ENCODE data around the gene HPCAL1.

Gene HPCAL1

DNA sequence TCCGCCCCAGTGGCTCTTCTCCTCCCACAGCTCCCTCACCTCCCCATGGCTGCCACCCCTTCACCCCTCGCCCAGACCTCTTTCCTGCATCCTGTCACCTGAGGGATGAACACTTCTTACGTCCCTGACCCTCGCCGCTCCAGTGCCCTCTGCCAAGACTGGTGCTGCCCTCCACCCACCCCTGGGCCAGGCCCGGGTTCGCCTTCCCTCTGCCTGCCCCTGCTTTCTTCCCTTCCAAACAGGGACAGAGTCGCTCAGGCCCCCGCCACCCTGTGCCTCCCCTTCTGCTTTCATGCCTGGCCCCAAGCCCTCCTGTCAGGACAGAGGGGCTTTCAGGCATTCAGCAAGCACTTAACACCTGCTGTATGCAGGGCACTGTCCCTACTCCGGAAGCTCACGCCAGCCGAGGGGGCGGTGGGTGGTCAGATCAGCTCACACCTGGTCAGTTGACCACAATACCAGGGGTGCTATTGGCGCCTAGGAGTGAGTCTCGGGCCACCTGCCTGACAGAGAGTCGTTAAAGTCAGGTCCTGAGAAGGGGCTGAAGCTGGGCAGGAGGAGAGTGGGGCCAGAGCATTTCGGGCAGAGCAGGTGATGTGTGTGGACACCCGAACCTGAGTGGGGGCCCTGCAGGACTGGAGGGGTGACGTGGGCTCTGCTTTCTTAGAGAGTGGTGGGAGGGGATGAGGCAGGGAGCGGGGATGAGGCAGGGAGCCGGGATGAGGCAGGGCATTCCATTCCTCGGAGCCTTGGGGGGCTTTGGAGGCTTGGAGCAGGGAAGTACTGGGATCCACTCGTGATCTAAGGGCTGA lies 26.0 kb upstream of the HPCAL1 start:
- Histone ChIP-seq H3K79me2 (ENCODE audit: insufficient read depth, low read length) (no peaks in the 10 kb centered on the region), H3K9me2 (replicated peaks; ENCODE audit: low read depth, low read length) (no peaks in the 10 kb centered on the region), H3K9me3 (ENCODE audit: insufficient read depth, low read depth, low read length) (no peaks in the 10 kb centered on the region), H3K4me3 (ENCODE audit: low read length, poor library complexity, severe bottlenecking) (no peak overlapping the region), H2AFZ (ENCODE audit: low read length) (no peak overlapping the region), H3K4me1 (ENCODE audit: insufficient read depth, low read length, poor library complexity, severe bottlenecking) (peaks cover 9% of the 10 kb centered on the region), H3K4me2 (ENCODE audit: low read depth, low read length, poor library complexity, severe bottlenecking) (no peak overlapping the region), H3K27me3 (ENCODE audit: insufficient read depth, low read length, poor library complexity, severe bottlenecking) (no peaks in the 10 kb centered on the region), H3K9ac (ENCODE audit: low read depth, low read length, poor library complexity, severe bottlenecking) (no peak overlapping the region), H4K20me1 (ENCODE audit: insufficient read depth, low read length, poor library complexity, severe bottlenecking) (no peaks in the 10 kb centered on the region), H3F3A (ENCODE audit: low read depth) (no peaks in the 10 kb centered on the region), H3K36me3 (ENCODE audit: insufficient read depth, low read length) (no peaks in the 10 kb centered on the region)
- no peak for TF ChIP-seq EZH2phosphoT487 (IDR thresholded peaks at IDR 0.05; ENCODE audit: borderline replicate concordance)
- no peak for TF ChIP-seq CTCF (conservative IDR thresholded peaks at IDR 0.05; ENCODE audit: low read length)

- Histone ChIP-seq H3K4me1 (ENCODE audit: insufficient read depth, low read length, poor library complexity, severe bottlenecking) (peaks cover 9% of the 10 kb centered on the region), H3F3A (ENCODE audit: low read depth) (no peaks in the 10 kb centered on the region), H3K4me3 (ENCODE audit: low read length, poor library complexity, severe bottlenecking) (no peak overlapping the region), H3K4me2 (ENCODE audit: low read depth, low read length, poor library complexity, severe bottlenecking) (no peak overlapping the region), H3K79me2 (ENCODE audit: insufficient read depth, low read length) (no peaks in the 10 kb centered on the region), H4K20me1 (ENCODE audit: insufficient read depth, low read length, poor library complexity, severe bottlenecking) (no peaks in the 10 kb centered on the region), H3K36me3 (ENCODE audit: insufficient read depth, low read length) (no peaks in the 10 kb centered on the region), H3K9ac (ENCODE audit: low read depth, low read length, poor library complexity, severe bottlenecking) (no peak overlapping the region), H3K9me2 (replicated peaks; ENCODE audit: low read depth, low read length) (no peaks in the 10 kb centered on the region), H3K27me3 (ENCODE audit: insufficient read depth, low read length, poor library complexity, severe bottlenecking) (no peaks in the 10 kb centered on the region), H2AFZ (ENCODE audit: low read length) (no peak overlapping the region), H3K9me3 (ENCODE audit: insufficient read depth, low read depth, low read length) (no peaks in the 10 kb centered on the region)
- TF ChIP-seq CTCF (conservative IDR thresholded peaks at IDR 0.05; ENCODE audit: low read length) (no peak), EZH2phosphoT487 (IDR thresholded peaks at IDR 0.05; ENCODE audit: borderline replicate concordance) (no peak)
These were observed 25.2 kb upstream of the HPCAL1 start for GRCh38 chr2:10277293-10278028.

DNA sequence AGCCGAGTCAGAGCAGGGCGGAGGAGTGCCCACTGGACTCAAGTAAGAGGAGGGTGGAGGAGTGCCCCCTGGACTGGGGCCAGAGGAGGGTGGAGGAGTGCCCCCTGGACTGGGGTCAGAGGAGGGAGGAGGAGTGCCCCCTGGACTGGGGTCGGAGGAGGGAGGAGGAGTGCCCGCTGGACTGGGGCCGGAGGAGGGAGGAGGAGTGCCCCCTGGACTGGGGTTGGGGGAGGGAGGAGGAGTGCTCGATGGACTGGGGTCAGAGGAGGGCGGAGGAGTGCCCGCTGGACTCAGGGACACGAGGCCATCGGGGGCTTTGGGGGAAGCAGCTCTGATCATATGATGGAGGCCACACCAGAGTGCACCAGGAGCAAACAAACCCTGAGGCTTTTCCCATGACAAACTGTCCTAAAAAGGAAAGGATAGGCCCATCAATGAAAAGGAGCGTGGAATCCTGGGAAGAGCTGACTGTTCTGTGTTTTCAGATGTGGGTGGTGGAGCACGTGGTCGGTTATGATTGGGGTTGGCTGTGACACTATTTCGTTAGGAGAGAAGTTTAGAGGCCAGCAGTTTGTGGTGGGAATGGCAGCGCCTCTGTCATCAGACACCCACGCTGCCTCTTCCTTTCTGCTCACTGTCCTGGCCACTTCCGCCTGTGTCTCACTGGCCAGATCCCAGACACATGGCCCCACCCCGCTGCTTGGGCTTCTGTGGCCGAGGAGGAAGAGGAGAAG lies 24.5 kb upstream of the HPCAL1 start:
- H3K27me3 ChIP-seq (ENCODE audit: insufficient read depth, low read length, poor library complexity, severe bottlenecking): no peaks in the 10 kb centered on the region
- H3K4me1 ChIP-seq (ENCODE audit: insufficient read depth, low read length, poor library complexity, severe bottlenecking): peaks cover 10% of the 10 kb centered on the region
- H3K9me3 ChIP-seq (ENCODE audit: insufficient read depth, low read depth, low read length): no peaks in the 10 kb centered on the region
- no peaks in the 10 kb centered on the region for H3K79me2 ChIP-seq (ENCODE audit: insufficient read depth, low read length)
- no peak overlapping the region for H3K4me2 ChIP-seq (ENCODE audit: low read depth, low read length, poor library complexity, severe bottlenecking)
- no peaks in the 10 kb centered on the region for H3K36me3 ChIP-seq (ENCODE audit: insufficient read depth, low read length)
- no peak overlapping the region for H3K9ac ChIP-seq (ENCODE audit: low read depth, low read length, poor library complexity, severe bottlenecking)
- no peak for TF ChIP-seq EZH2phosphoT487 (IDR thresholded peaks at IDR 0.05; ENCODE audit: borderline replicate concordance)
- H4K20me1 ChIP-seq (ENCODE audit: insufficient read depth, low read length, poor library complexity, severe bottlenecking): no peaks in the 10 kb centered on the region
- H3K4me3 ChIP-seq (ENCODE audit: low read length, poor library complexity, severe bottlenecking): no peak overlapping the region
- no peaks in the 10 kb centered on the region for H3K9me2 ChIP-seq (replicated peaks; ENCODE audit: low read depth, low read length)
- 0 out of 2 replicates have a peak overlapping the region, but pooled peaks have one; percentile 43 for H2AFZ ChIP-seq (ENCODE audit: low read length)
- no peaks in the 10 kb centered on the region for H3F3A ChIP-seq (ENCODE audit: low read depth)

All from Loucy (cell line).